ENCODE results near the gene TEAD1.

GRCh38 chr11:12755510-12756453 is 81.6 kb downstream of the TEAD1 start:
- TF ChIP-seq CTCF (IDR thresholded peaks at IDR 0.05), result no peak
- TF ChIP-seq REST (IDR thresholded peaks at IDR 0.05; ENCODE audit: insufficient read depth in 1 of 2, low read depth in 2 of 2, low read length in 1 of 2), result no peak
- TF ChIP-seq POLR2AphosphoS5 (IDR thresholded peaks at IDR 0.05; ENCODE audit: low read depth, low read length), result no peak
- TF ChIP-seq TCF7L2 (IDR thresholded peaks at IDR 0.05; ENCODE audit: low read depth, low read length), result no peak
- no peak for TF ChIP-seq SIN3A (IDR thresholded peaks at IDR 0.05; ENCODE audit: borderline replicate concordance, insufficient read depth, low read depth, low read length)
